PC-3 (cell line): ENCODE measurements around the gene SAMD13. TPM values are rescaled to one million over a fixed set of nuclear protein-coding genes. Genes with fewer than 3 reads are reported as not detected.

Experiments used
- ATAC-seq: fragments of 200-7000 bp; cut with Tn5 transposase; 2 replicates; pipeline ENCODE4 v1.9.1; 2020; ENCODE audit warnings: mild to moderate bottlenecking, moderate library complexity
- BruUV-seq: library from RNA; stranded (reverse); fragments of 400-500 nt; replicated peaks from 2 replicates; lab custom pipeline; 2021; lab: Mats Ljungman, UMichigan
- CTCF ChIA-PET: fragments of 300-600 bp; sonication (Branson Sonifier 250); formaldehyde crosslinking; loops from one replicate; lab custom pipeline; 2022; ENCODE audit warnings: antibody characterized with exemption; lab: Charles Lee
- POLR2A ChIA-PET: fragments of 300-600 bp; sonication (Branson Sonifier 250); formaldehyde crosslinking; loops from one replicate; lab custom pipeline; 2022; ENCODE audit warnings: antibody characterized with exemption; ENCODE audit not compliant: unreplicated experiment; lab: Charles Lee
- DNase-seq: peaks from one replicate; pipeline ENCODE4 v3.0.0-alpha.2; 2015
- H2AFZ ChIP-seq: fragments of 300-600 bp; sonication (generic); 2 replicates; pipeline ENCODE4 v1.6.0; 2016; ENCODE audit warnings: antibody characterized with exemption, low read length
- H3F3A ChIP-seq: fragments of 300-600 bp; sonication (generic); one replicate; pipeline ENCODE4 v1.6.0; 2017; ENCODE audit warnings: antibody characterized with exemption, low read length, control low read depth, mild to moderate bottlenecking; ENCODE audit not compliant: unreplicated experiment
- H3K27ac ChIP-seq: fragments of 300-600 bp; sonication (generic); 2 replicates; pipeline ENCODE4 v1.5.1; 2016; ENCODE audit warnings: mild to moderate bottlenecking, low read length
- H3K27me3 ChIP-seq: fragments of 300-600 bp; sonication (generic); 2 replicates; pipeline ENCODE4 v1.6.1; 2016; ENCODE audit warnings: low read length, mixed read lengths
- H3K36me3 ChIP-seq: fragments of 300-600 bp; sonication (generic); 2 replicates; pipeline ENCODE4 v1.6.1; 2016; ENCODE audit warnings: low read depth, mixed run types, low read length, mixed read lengths
- H3K4me1 ChIP-seq: fragments of 300-600 bp; sonication (generic); 2 replicates; pipeline ENCODE4 v1.5.1; 2016; ENCODE audit warnings: low read length; ENCODE audit not compliant: insufficient read depth
- H3K4me2 ChIP-seq: fragments of 300-600 bp; sonication (generic); 2 replicates; pipeline ENCODE4 v1.6.0; 2016; ENCODE audit warnings: low read length
- H3K4me3 ChIP-seq: fragments of 300-600 bp; sonication (generic); 2 replicates; pipeline ENCODE4 v1.5.1; 2016; ENCODE audit warnings: mild to moderate bottlenecking, low read length, mixed read lengths
- H3K79me2 ChIP-seq: fragments of 300-600 bp; sonication (generic); 2 replicates; pipeline ENCODE4 v1.6.1; 2017; ENCODE audit warnings: low read length, mixed read lengths
- H3K9ac ChIP-seq: fragments of 300-600 bp; sonication (generic); 2 replicates; pipeline ENCODE4 v1.6.0; 2016; ENCODE audit warnings: mild to moderate bottlenecking, low read length
- H3K9me2 ChIP-seq: fragments of 300-600 bp; sonication (generic); replicated peaks from 2 replicates; pipeline ENCODE4 v1.6.1; 2016; ENCODE audit warnings: mixed run types, low read length, mixed read lengths
- H3K9me3 ChIP-seq: fragments of 300-600 bp; sonication (generic); 2 replicates; pipeline ENCODE4 v1.6.1; 2016; ENCODE audit warnings: low read length, mixed read lengths
- H4K20me1 ChIP-seq: fragments of 300-600 bp; sonication (generic); 2 replicates; pipeline ENCODE4 v1.6.1; 2016; ENCODE audit warnings: low read length, mixed read lengths
- CTCF ChIP-seq: fragments of 300-600 bp; sonication (generic); conservative IDR thresholded peaks from 2 replicates; pipeline ENCODE4 v1.5.1; 2017; ENCODE audit warnings: antibody characterized with exemption, low read depth, mild to moderate bottlenecking, low read length
- EZH2 ChIP-seq: fragments of 300-600 bp; sonication (generic); IDR thresholded peaks from one replicate; pipeline ENCODE4 v1.6.1; 2017; ENCODE audit warnings: antibody characterized with exemption, mild to moderate bottlenecking, low read length; ENCODE audit not compliant: unreplicated experiment
- EZH2phosphoT487 ChIP-seq: fragments of 300-600 bp; sonication (generic); IDR thresholded peaks from 2 replicates; pipeline ENCODE4 v1.6.1; 2018; ENCODE audit warnings: mild to moderate bottlenecking, antibody characterized with exemption, low read length, borderline replicate concordance
- intact Hi-C: fragments of 100-400 bp; cut with micrococcal nuclease; formaldehyde crosslinking; loops from 2 replicates; pipeline ENCODE4 v1.9.0; 2023
- total RNA-seq: library from RNA; depleted of rRNA; stranded (reverse); fragments of >200 nt; gene quantifications from 2 replicates; pipeline ENCODE4 v1.2.3, GENCODE V29; 2014

The SAMD13 gene
- total RNA-seq, 1 experiment from 2014 or later: 1.1 TPM

- intact Hi-C loops: no loop called here
- CTCF ChIA-PET: no interaction called here
- BruUV-seq: no TSS peak
- no peak overlapping the region for H3K4me2 ChIP-seq
- no peaks in the 10 kb centered on the region for H3K9me2 ChIP-seq
- H3F3A ChIP-seq: no peaks in the 10 kb centered on the region
- no peaks in the 10 kb centered on the region for H4K20me1 ChIP-seq
- no peaks in the 10 kb centered on the region for H3K79me2 ChIP-seq
- no peak overlapping the region for H2AFZ ChIP-seq
- ATAC-seq (no peak), DNase-seq (no peak)
- no peak overlapping the region for H3K27ac ChIP-seq
- H3K9ac ChIP-seq: no peak overlapping the region
- no peaks in the 10 kb centered on the region for H3K27me3 ChIP-seq
- H3K4me3 ChIP-seq: no peak overlapping the region
- H3K36me3 ChIP-seq: no peaks in the 10 kb centered on the region
- H3K9me3 ChIP-seq: no peaks in the 10 kb centered on the region
- TF ChIP-seq EZH2phosphoT487: no peak
- no peak for TF ChIP-seq CTCF
- POLR2A ChIA-PET: no interaction called here
- H3K4me1 ChIP-seq: peaks cover 36% of the 10 kb centered on the region
Observed at GRCh38 chr1:84363019-84363418, 61.5 kb downstream of the SAMD13 start.

GRCh38 chr1:84363622-84364021 lies 62.1 kb downstream of the SAMD13 start:
- Histone ChIP-seq H3K4me1 (peaks cover 36% of the 10 kb centered on the region), H3K9me2 (no peaks in the 10 kb centered on the region), H3K27ac (no peak overlapping the region), H3K4me2 (no peak overlapping the region), H3K36me3 (no peaks in the 10 kb centered on the region), H3K9ac (no peak overlapping the region), H3K4me3 (no peak overlapping the region), H3K9me3 (no peaks in the 10 kb centered on the region), H2AFZ (no peak overlapping the region), H4K20me1 (no peaks in the 10 kb centered on the region), H3K79me2 (no peaks in the 10 kb centered on the region), H3F3A (no peaks in the 10 kb centered on the region), H3K27me3 (no peaks in the 10 kb centered on the region)
- intact Hi-C loops: loop anchor here (2.0 kb wide), 3 partner anchors 47 to 69 kb away; no protein-coding TSS in a partner anchor
- DNase-seq (no peak), ATAC-seq (no peak)
- BruUV-seq: no TSS peak
- TF ChIP-seq EZH2phosphoT487 (no peak), EZH2 (no peak), CTCF (no peak)
- POLR2A ChIA-PET: no interaction called here
- CTCF ChIA-PET: no interaction called here

DNA sequence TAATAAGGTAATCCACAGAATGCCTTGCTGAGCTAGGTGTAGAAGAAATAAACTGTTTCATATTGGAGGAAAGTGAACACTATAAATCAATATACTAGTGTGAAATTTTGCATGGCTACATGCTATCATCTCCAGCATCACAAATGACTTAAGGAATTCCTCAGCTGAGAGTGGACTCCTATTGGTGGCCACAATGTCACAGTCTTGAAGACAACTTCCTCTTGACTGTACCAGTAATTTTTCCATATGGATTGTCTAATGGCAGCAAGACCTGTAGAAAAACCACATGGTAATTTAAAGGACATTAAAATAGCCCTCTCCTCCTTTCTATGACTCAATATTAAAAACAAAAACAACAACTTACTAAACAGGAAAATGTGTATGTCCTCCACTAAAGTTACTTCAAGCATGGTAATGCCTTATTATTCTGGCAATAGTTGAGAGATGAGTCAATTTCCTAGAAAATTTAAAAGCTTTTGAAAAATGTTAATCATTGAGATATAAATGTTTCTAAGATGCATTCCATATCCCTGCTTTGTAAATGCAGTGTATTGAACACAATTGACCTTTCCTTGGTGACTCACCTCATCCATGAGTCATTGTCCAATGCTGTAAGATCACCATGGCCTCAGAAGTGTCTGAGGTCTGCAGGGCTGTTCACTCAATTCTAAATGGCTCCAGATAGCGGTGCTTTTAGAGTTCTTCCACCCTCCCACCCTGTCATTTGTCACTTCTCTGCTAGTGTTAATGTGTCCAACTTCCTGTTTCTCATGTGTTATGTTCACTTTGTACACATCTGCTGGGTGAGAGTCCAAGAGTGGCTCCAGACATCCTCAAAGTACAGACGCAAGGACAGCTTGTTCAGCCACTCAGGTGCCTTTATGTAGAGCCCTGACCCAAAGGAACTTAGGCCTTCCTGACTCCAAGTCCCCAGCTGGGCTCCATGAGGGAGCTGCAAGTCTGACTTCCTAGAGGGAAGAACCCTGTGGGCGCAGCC lies 64.0 kb downstream of the SAMD13 start:
- no TSS peak for BruUV-seq
- peak; percentile 94 for ATAC-seq
- Histone ChIP-seq H3K36me3 (no peaks in the 10 kb centered on the region), H3K9me2 (no peaks in the 10 kb centered on the region), H3K9ac (peak overlapping the region; percentile 7; the same call in 1 of the 2 replicates), H3K4me3 (no peak overlapping the region), H3K4me2 (peak overlapping the region; percentile 42), H3K79me2 (no peaks in the 10 kb centered on the region), H3K4me1 (peaks cover 36% of the 10 kb centered on the region), H3K9me3 (no peaks in the 10 kb centered on the region), H3K27me3 (no peaks in the 10 kb centered on the region), H3F3A (no peaks in the 10 kb centered on the region), H3K27ac (peak overlapping the region; percentile 70), H2AFZ (no peak overlapping the region), H4K20me1 (no peaks in the 10 kb centered on the region)
- ChIA-PET CTCF (interaction anchor here (1.0 kb wide), 1 partner anchor 63 kb away, joined by 3 read pairs; no protein-coding TSS in a partner anchor), POLR2A (no interaction called here)
- TF ChIP-seq CTCF: no peak
- TF ChIP-seq EZH2: no peak
- no peak for TF ChIP-seq EZH2phosphoT487
- DNase-seq: peak; percentile 99
- intact Hi-C loops: loop anchor here (1.0 to 2.0 kb wide), 5 partner anchors 45 to 221 kb away; partner anchors contain the start of gene PRKACB
